Measurements from ENCODE around the gene ROBO1. TPM values are rescaled to one million over a fixed set of nuclear protein-coding genes. Genes with fewer than 3 reads are reported as not detected.

Gene ROBO1
- polyA plus RNA-seq, 3 donors, result 86.9 to 107 (median 102) TPM

DNA sequence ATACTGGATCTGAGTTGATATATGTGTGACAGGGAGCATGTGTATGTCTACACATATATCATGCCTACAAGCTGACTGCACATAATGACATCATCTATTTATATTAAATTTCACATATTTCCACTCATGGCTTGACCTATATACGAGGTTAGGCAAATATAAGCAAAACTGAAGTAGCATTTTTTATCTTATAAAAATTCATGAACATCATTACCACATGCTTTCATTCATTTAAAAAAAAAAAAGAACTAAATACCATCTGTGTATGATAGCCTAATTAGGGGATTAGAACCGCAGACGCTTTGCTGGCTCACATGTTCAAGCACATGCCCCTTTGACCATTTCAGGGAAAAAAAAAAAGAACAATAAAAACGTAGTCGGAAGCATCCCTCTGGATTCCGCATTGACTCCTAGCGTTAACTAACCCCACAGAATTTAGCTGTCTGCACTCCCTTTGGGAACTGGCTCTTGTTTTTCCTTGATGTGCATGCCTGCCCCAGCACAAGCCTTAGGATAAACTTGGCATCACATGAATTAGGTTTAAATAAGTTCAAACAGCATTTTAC is 888.4 kb downstream of the ROBO1 start:
- DNase-seq, result no peak

- no peak for DNase-seq
These were observed 889.0 kb downstream of the ROBO1 start for GRCh38 chr3:78878789-78879188.

GRCh38 chr3:78878011-78878410 is 889.8 kb downstream of the ROBO1 start:
- no peak for DNase-seq

DNA sequence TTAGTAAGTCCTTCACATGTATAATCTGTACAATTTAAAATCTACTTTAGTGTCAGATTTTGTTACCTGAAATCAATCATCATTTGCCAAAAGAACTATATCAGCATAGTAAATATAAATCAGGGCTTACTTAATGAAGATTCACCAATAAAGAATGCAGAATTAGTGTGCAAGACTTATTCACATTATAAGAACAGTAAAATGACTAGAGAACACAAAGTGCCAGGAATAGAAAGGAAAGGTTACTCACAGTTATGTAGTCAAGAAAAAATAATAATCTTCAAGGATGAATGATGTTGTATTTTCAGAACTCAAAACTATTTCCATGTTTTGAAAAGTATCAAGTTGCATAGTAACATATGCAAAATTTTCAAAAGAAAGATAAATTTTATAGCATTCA is 891.9 kb downstream of the ROBO1 start:
- no peak for DNase-seq

- no peak for DNase-seq
These were observed 892.4 kb downstream of the ROBO1 start for GRCh38 chr3:78875436-78875835.

DNA sequence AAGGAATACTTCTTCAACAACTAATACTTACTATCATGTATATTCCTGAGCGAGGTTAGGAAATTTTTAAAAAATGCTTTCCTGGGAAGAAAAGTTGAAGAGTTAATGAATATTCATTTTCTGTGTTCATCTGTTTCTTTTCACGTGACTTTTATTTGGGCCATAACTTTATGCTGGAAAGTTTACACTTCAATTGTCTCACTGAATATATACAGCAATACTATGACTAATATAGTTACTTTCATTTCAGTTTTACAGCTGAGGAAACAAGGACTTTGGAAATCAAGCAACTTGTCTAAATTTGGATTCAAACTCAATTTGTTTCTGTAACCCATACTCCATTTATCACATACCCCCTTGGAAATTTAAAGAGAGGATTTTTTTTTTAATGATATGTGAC is 894.2 kb downstream of the ROBO1 start:
- no peak for DNase-seq

DNA sequence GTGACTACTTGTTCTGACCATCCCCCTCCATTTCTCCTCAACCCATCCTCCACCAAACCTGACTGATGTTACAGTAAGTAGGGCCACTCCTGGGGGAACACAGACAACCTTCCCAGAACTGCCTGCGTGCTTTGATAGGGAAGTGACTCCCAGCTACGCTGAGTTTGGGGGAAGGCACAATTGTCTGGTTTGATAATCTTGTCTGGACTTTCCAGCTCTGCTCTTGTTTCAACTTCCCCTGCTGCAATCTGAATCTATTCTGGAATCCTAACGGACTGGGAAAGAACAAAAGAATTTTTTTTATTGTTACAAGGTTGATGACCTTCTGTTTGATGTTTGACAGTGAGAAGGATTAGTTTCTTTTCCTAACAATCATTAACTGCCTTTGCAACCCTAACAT is 895.6 kb downstream of the ROBO1 start:
- no peak for DNase-seq

DNA sequence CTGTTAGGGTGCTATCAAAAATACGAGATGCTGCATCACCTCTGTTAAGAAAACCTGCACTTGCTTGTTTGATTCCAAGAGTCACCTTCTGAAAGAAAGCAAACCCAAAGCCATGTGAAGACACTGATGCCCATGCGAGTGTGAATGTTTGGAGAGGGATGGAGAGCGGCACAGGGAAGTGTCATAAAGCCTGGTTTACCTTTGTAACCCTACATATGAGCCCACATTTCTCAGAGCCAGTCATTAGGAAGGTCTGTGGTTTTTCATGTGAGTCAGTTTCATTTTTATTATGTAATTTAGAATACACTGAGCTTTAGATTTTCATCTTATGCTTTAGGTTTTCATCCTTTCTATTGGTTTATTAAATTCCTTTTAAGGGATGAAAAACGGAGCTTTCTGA is 896.8 kb downstream of the ROBO1 start:
- no peak for DNase-seq

DNA sequence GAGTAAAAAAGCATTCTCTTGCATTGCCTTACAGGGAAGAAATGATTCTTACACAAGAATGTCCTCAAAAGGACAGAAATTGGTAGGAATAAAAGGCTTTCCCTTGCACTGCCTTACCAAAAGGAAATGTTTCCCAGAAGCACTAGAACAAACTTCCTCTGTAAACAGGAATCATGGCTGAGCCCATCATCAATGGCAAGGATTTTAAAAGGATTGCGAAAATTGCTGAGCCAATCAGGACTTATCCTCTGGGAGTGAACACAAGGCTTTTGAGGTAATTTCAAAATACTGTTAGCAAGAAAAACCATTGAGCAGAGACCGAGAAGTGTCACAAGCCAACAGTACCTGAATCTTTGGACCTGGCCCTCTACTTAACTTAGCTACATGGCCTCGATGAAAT is 897.3 kb downstream of the ROBO1 start:
- no peak for DNase-seq

GRCh38 chr3:78868570-78868969 is 899.2 kb downstream of the ROBO1 start:
- DNase-seq, result no peak

DNA sequence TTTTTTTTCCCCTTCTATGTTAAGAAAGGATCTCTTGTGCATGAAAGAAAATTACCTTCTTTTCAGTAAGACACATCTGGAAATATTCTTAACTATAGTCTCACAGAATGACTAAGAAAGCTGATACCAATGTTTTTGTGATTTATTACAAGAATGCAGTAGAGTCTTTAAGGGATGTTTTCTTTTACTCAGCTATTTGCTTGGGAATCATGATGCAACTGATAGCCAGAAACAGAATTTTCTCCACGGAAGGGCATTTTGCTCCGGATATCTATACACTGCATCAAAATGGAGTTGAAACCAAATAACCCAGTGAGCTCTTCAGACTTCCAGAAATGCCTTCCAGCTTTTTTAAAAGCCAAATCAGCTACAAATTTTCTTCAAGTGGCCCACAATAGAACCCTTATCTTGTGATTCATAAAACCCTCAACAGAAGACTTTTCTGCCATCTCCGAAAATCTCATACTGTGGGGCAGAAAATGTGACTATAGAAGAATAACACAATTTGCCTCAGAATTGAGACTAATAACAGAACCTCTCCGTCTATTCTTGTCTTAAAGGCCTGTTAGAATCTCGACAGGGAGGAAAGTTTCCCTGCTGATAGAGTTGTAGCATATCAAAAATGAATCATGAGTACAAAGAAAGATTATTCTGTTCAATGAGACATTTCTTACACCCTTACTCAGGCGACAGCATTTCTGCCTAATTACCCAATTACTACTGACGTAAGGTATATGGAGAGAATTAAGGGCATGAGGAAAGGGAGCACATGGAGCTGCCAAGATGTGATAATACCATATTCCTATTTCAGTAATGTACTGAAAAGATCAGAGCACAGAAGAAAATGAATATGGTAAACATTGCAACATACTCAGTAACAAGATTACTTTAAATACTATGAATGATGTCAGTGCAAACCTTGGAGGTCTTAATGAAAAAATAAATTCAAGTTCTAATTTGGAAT is 900.1 kb downstream of the ROBO1 start:
- no peak for DNase-seq

GRCh38 chr3:78863306-78864203 is 904.2 kb downstream of the ROBO1 start:
- no peak for DNase-seq

DNA sequence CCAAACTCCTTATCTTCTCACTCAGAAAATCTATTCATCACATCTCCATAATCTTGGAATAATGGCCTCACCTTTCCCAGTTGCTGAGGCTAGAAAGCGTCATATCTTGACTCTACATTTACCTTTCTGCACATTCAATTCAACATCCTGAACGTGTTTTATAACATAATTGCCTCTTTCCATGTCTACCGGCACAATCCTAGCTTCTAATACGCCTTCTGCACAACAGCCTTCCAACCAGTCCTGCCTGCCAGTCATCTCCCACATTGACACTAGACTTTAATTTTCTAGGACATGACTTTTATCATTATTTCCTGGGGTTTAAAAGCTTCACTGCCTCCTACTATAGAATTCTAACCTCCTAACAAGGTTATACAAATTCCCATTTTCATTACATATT is 906.6 kb downstream of the ROBO1 start:
- no peak for DNase-seq

GRCh38 chr3:78860567-78860966 is 907.2 kb downstream of the ROBO1 start:
- no peak for DNase-seq

DNA sequence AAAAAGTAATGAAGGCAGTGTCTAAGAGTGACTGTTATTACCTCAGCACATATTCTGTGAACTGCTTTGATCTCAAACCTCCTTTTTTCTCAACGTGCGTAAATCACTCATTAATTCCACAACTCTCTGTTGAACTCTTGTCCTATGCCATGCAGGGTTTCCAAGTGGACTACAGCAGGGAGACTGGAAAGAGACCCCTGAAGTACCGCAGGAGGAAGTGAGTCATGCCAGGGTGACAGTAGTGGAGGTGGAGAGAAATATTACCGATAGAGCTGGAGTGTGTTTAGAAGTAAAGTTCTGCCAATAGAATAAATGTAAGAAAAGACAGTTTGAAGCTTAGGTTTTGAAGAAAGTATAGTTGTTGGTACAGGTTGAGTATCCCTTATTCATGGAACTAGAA is 908.9 kb downstream of the ROBO1 start:
- no peak for DNase-seq

DNA sequence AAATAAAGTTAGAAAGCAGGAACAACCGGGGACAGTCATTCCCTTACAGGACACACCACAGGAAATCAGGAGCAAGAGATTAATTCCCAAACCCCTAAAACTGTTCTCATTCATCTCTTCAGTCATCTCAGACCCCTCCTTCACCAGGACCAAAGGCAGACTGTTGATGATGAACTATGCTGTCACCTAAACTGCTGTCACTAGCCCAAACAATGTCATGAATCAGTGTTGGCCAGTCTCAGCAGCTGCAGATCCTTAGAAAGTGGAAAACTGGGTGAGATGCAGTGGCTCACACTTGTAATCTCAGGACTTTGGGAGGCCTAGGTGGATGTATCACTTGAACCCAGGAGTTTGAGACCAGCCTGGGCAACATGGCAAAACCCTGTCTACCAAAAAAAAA is 909.6 kb downstream of the ROBO1 start:
- no peak for DNase-seq

- DNase-seq, result no peak
These were observed 910.2 kb downstream of the ROBO1 start for GRCh38 chr3:78857494-78858111.

GRCh38 chr3:78856164-78856563 is 911.6 kb downstream of the ROBO1 start:
- no peak for DNase-seq

DNA sequence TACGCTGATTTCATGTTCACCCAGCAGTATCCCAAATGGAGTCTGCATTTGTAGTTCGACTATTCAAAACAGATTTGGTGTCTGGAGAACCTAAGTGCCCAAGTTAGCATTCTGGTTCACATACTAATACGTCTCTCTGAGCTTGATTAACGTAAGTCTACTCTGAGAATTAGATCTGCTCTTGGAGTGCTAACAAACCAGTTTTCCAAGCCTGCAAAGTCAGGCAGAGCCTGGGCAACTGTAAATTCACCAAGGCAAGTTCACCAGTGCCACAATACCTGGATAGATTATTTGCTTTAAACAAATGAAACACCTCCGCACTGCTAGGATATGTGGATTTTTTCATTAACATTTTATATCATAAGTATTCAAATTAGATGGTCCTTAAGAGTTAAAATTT is 912.6 kb downstream of the ROBO1 start:
- DNase-seq, result no peak

DNA sequence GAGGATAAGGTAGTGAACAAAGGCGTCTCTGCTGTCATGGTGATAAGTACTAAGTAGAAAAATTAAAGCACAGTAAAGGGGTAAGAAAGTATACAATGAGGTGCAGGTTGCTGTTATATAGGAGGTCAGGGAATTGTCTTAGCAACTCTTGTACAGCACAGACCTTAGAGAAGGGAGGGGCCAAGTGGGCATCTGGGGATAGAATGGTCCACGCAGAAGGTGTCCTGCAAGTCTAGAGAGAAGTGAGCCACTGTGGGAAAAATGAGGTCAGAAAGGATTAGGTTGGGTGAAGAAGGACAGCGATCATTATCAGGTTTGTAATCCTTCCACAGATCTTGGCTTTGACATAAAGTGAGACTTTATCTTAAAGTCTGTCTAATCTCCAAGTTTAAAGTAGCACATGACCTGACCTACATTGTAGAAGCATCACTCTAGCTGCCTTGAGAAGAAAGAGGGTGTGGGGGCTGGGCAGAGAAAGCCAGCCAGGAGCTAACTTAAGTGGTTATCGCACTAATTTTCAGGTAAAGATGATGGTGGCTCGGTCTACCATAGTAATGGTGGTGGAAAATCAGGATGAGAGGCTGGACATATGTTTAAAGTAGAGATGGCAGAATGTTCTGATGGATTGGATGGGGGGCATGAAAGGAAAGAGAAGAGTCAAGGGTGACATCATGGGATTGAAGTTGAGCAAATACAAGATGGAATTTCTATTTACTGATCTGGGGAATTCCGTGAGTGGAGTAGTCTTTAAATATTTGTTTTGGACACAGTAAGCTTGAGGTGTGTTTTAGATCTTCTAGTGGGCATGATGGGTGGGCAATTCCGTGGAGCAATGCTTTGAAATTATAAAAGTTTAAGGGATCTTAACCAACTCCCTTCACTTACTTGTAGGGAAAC is 919.2 kb downstream of the ROBO1 start:
- DNase-seq, result no peak

GRCh38 chr3:78847603-78848002 is 920.2 kb downstream of the ROBO1 start:
- DNase-seq, result no peak

All from renal pelvis (tissue), 4 donors.